DMS 273 treated with DMSO at 0.1 percent for 48 hours (cell line): Measurements from ENCODE around the gene SMURF1.
"Not testable (repeated sequence)": the region's sequence is repeated elsewhere in the genome, so short reads cannot be mapped to it uniquely, and the experiment has no call there.

ENCODE experiments used
- DNase-seq: peaks from one replicate; lab custom pipeline; 2025; lab: John Stamatoyannopoulos, UW

SMURF1 gene

GRCh38 chr7:99054781-99055180 is 89.1 kb downstream of the SMURF1 start:
- DNase-seq = no peak

- no peak for DNase-seq
Measured at GRCh38 chr7:99050971-99051370, 92.9 kb downstream of the SMURF1 start.

- no peak for DNase-seq
Measured at GRCh38 chr7:99047526-99048077, 96.3 kb downstream of the SMURF1 start.

- no peak for DNase-seq
Measured at GRCh38 chr7:99046722-99047121, 97.2 kb downstream of the SMURF1 start.

GRCh38 chr7:99046262-99046661 is 97.6 kb downstream of the SMURF1 start:
- not testable (repeated sequence) for DNase-seq

- not testable (repeated sequence) for DNase-seq
Measured at GRCh38 chr7:99044858-99045257, 99.0 kb downstream of the SMURF1 start.

- no peak for DNase-seq
Measured at GRCh38 chr7:99042957-99043356, 101.0 kb downstream of the SMURF1 start.

- DNase-seq = no peak
Measured at GRCh38 chr7:99041526-99041925, 102.4 kb downstream of the SMURF1 start.

GRCh38 chr7:99040104-99040958 is 103.6 kb downstream of the SMURF1 start:
- peak; percentile 67 for DNase-seq

GRCh38 chr7:99039384-99039891 is 104.5 kb downstream of the SMURF1 start:
- no peak for DNase-seq

GRCh38 chr7:99038086-99038855 is 105.6 kb downstream of the SMURF1 start:
- DNase-seq = no peak

GRCh38 chr7:99037327-99037940 is 106.5 kb downstream of the SMURF1 start:
- no peak for DNase-seq

- no peak for DNase-seq
Measured at GRCh38 chr7:99036546-99037111, 107.3 kb downstream of the SMURF1 start.

GRCh38 chr7:99035723-99036545 is 108.0 kb downstream of the SMURF1 start:
- no peak for DNase-seq

- no peak for DNase-seq
Measured at GRCh38 chr7:99034932-99035722, 108.8 kb downstream of the SMURF1 start.

- no peak for DNase-seq
Measured at GRCh38 chr7:99033765-99034164, 110.1 kb downstream of the SMURF1 start.

- DNase-seq = no peak
Measured at GRCh38 chr7:99032928-99033327, 111.0 kb downstream of the SMURF1 start.

- DNase-seq = no peak
Measured at GRCh38 chr7:99031496-99031895, 112.4 kb downstream of the SMURF1 start.

- DNase-seq = no peak
Measured at GRCh38 chr7:99030951-99031350, 113.0 kb downstream of the SMURF1 start.

- DNase-seq = no peak
Measured at GRCh38 chr7:99030457-99030856, 113.5 kb downstream of the SMURF1 start.
